ENCODE measurements around the gene CXXC1. TPM values are rescaled to one million over a fixed set of nuclear protein-coding genes. Genes with fewer than 3 reads are reported as not detected.

CXXC1 gene
- total and polyA plus RNA-seq, 2 of the 8 experiments (the other 6 are each of a cell fraction or from before 2014, with no cell fraction given): 73.3 to 136 TPM

DNA sequence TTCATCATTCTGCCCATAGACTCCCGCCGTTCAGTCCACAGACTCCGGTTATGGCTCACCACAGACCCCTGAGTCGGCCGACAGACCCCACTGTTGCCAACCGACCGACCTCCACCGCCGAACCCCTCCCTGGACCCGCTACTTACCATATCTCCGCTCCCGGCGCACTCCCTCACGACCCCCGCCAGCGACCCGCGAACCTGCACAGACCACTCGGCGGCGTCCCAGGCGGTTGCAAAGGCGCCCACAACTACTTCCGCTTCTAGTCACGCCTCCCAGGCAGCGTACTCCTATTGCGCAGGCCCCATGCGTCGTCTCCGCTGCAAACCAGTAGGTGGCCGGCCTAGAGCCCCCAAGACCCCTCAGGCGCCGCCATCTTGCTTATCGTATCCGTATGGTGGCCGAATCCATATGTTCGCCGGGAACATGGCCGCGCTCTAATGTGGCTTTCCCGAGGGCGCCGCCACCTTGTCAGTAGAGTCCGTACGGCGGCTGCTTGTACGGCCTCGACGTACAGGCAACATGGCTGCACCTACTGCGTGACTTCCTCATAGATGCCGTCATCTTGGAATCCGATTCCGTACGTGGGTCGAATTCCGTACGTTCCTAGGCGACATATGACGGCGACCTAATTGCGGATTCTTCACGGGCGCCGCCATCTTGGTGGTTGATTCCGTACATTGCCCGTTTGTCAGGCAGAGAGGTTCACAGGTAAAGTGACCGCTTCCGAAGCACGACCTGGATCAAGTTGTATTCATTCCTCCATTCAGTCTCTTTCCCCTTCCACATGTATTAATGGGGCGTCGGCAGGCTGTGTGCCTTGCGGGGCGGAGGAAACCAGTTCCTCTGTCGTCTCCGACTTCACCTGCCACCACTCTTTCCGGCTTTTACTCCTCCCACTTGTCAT is at the start of gene CXXC1 (continued):
- 0 out of 2 replicates have a peak, but pooled peaks have one; percentile 0 for TF ChIP-seq SRF (IDR thresholded peaks at IDR 0.05; ENCODE audit: low read depth, low read length)
- peak; percentile 81 to 89; a peak in 3 of 4 replicates for TF ChIP-seq SIN3A (conservative IDR thresholded peaks at IDR 0.05 in 1 of 2, IDR thresholded peaks at IDR 0.05 in 1 of 2; ENCODE audit: low read depth in 1 of 2, low read length in 2 of 2)
- TF ChIP-seq RNF2 (IDR thresholded peaks at IDR 0.05; ENCODE audit: borderline replicate concordance, low read depth, low read length, missing control alignments, poor library complexity, severe bottlenecking): no peak

Measured in H1 (cell line).